Kidney epithelial cell (primary cell): ENCODE results near the gene DNASE2. TPM values are rescaled to one million over a fixed set of nuclear protein-coding genes. Genes with fewer than 3 reads are reported as not detected.

ENCODE experiments used
- DNase-seq: peaks from one replicate; pipeline ENCODE4 v3.0.0-alpha.2; 2010; ENCODE audit warnings: low read depth
- H3K27me3 ChIP-seq: 2 replicates; pipeline ENCODE4 v1.6.0; 2011; ENCODE audit warnings: low read length; ENCODE audit not compliant: control insufficient read depth, insufficient read depth
- H3K36me3 ChIP-seq: 2 replicates; pipeline ENCODE4 v1.5.1; 2011; ENCODE audit warnings: low read length; ENCODE audit not compliant: control insufficient read depth, insufficient read depth
- H3K4me3 ChIP-seq: 2 replicates; pipeline ENCODE4 v1.5.1; 2011; ENCODE audit warnings: low read depth, mild to moderate bottlenecking, control low read depth, low read length
- total RNA-seq: library from RNA; depleted of rRNA; stranded (reverse); fragments of >200 nt; gene quantifications from 2 replicates; pipeline ENCODE4 v1.2.3, GENCODE V29; 2015
- TF ChIP-seq, protein P1 (sequence below): IDR thresholded peaks from 2 replicates; pipeline ENCODE4 v1.5.1; 2011; ENCODE audit warnings: mild to moderate bottlenecking, moderate library complexity, low read length, control low read depth, inconsistent platforms; ENCODE audit not compliant: insufficient read depth, poor library complexity, severe bottlenecking

Gene DNASE2
- total RNA-seq, 1 donor from 2014 or later: 38.5 TPM

DNA sequence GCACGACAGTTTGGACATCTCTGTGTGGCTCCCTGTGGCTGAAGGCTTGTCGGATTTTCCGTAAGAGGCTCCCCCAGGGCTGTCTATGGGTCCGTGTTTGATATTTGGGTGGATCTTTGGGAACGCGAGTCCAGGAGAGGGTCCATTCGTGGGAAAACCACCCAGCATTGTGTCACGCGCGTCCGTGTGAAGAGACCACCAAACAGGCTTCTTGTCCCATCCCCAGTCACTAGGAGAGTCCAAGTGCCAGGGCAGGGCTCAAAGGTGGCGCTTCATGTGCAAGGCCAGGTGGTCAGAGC lies 3.3 kb upstream of the DNASE2 start:
- DNase-seq: no peak
- TF ChIP-seq, protein P1, sequence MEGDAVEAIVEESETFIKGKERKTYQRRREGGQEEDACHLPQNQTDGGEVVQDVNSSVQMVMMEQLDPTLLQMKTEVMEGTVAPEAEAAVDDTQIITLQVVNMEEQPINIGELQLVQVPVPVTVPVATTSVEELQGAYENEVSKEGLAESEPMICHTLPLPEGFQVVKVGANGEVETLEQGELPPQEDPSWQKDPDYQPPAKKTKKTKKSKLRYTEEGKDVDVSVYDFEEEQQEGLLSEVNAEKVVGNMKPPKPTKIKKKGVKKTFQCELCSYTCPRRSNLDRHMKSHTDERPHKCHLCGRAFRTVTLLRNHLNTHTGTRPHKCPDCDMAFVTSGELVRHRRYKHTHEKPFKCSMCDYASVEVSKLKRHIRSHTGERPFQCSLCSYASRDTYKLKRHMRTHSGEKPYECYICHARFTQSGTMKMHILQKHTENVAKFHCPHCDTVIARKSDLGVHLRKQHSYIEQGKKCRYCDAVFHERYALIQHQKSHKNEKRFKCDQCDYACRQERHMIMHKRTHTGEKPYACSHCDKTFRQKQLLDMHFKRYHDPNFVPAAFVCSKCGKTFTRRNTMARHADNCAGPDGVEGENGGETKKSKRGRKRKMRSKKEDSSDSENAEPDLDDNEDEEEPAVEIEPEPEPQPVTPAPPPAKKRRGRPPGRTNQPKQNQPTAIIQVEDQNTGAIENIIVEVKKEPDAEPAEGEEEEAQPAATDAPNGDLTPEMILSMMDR: no peak
- Histone ChIP-seq H3K4me3 (no peak overlapping the region), H3K36me3 (no peaks in the 10 kb centered on the region), H3K27me3 (peaks cover 35% of the 10 kb centered on the region)

DNA sequence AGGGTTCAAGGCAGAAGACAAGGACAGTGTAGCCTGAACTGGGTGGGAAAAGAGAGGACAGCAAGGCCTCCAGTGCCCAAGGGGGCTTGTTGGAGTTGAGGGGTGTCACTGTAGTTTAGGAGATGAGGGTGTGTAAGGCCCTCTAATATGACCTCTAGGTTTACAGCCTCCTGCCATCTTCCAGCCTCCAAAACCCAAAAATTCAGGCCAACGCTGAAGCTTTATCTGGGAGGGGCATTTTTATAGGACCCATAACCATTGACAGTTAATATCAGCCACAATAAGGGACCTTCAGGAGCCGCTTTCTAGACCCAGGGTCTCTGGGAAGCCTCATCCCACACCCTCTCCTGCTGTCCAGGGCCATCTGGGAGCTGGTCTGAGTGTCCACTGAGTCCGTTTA lies 3.0 kb upstream of the DNASE2 start:
- DNase-seq: no peak
- Histone ChIP-seq H3K27me3 (peaks cover 35% of the 10 kb centered on the region), H3K36me3 (no peaks in the 10 kb centered on the region), H3K4me3 (no peak overlapping the region)
- TF ChIP-seq, protein P1: no peak

DNA sequence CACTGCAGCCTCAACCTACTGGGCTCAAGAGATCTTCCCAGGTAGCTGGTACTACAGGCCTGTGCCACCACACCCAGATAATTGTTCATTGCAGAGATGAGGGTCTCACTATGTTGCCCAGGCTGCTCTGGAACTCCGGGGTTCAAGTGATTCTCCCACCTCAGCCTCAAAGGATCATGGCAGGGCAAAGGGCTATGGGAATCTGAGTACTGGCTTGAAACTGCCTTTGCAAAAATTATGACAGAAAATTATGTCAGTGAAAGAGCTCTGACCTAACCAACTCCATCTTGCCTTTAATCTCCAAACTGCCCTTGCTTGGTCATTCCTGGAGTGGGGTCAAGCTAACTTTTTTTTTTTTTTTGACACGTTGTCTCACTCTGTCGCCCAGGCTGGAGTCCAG lies 1.3 kb upstream of the DNASE2 start:
- Histone ChIP-seq H3K4me3 (no peak overlapping the region), H3K27me3 (peaks cover 33% of the 10 kb centered on the region), H3K36me3 (no peaks in the 10 kb centered on the region)
- TF ChIP-seq, protein P1: no peak
- no peak for DNase-seq

DNA sequence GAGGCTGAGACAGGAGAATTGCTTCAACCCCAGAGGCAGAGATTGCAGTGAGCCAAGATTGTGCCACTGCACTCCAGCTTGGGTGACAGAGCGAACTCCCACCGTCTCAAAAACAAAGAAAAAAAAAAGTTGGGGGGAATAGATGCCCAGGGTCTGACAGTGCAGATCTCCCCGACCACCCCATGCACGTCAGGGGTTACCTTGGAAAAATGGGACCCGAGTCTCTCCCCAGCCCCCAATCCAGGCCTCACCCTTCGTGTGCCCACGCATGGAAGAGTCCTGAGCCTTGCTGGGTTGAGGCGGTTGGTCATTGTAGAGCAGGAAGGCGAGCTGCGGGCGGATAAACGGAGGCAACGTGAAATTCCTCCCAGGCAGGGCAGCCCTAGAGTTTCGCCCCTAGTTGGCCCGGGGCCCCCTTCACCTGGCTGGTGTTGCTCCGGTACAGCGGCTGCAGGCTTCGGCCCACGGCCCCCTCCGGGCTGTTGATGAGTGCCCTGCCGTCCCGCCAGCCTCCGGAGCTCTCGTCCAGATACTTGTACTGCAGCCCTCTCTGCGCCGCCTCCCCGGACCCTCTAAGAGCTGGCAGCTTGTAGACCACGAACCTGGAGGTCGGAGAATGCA lies 588 bp downstream of the DNASE2 start:
- H3K36me3 ChIP-seq: no peaks in the 10 kb centered on the region
- H3K4me3 ChIP-seq: peak overlapping the region; percentile 78
- TF ChIP-seq, protein P1: no peak
- DNase-seq: no peak
- H3K27me3 ChIP-seq: peaks cover 17% of the 10 kb centered on the region

DNA sequence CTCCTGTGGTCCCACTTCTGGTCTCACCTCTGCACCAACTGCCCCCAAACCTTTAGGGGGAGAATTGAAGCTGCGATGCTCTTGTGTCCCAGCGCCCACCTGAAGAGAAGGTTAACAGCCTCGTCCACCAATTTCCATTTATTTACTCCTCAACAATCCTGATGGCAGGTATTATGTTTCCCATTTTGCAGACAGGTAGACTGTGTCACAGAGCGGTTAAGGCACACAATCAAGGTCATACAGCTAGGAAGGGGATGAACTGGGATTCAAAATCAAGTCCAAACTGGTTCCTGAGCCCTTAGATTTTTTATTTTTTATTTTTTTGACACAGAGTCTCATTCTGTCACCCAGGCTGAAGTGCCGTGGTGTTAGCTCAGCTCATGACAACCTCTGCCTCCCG lies 6.2 kb downstream of the DNASE2 start:
- peaks cover 7% of the 10 kb centered on the region for H3K27me3 ChIP-seq
- no peak for DNase-seq
- H3K4me3 ChIP-seq: no peak overlapping the region
- TF ChIP-seq, protein P1: no peak
- no peaks in the 10 kb centered on the region for H3K36me3 ChIP-seq
